ENCODE results near the gene SLC18A2.
"Not testable (repeated sequence)": the region's sequence is repeated elsewhere in the genome, so short reads cannot be mapped to it uniquely, and the experiment has no call there.

SLC18A2 gene

DNA sequence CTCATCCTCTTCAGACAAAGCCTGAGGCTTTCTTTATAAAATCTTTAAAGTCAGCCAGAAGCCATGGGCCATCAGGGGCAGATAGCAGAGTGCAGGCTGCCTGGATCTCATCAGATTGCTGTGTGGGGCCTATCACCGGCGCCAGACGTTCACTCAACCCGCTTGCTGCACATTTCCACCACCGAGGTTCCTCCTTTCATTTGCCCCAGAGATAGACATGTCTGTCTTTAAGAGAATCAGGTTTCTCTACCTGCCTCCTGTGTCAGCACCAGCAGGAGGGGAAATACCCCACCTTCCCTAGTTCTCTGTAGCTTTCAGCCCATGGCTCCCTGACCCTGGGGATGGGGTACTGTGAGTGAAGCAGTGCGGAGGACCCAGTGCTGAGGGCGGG, 22.0 kb downstream of the SLC18A2 start:
- DNase-seq (ENCODE audit: low read depth): no peak

DNA sequence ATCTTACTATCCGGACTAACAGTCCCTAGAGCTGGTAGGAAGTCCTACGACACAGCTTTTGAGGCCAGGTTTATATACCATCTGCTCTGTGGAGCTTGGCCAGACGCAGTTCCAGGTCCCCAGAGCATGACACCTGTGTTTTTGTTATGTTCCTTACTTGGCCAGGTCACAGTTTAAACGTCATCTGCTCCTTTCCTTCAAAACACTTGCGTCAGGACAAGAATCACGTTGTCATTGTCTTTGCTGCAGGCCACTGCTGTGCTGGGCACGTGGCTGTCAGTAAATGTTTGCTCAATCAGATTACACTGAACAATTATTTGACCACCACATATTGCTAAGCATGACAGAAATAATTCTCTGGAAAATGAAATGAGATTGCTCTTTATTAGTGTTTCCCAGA, 23.9 kb downstream of the SLC18A2 start:
- DNase-seq (ENCODE audit: low read depth): no peak

DNA sequence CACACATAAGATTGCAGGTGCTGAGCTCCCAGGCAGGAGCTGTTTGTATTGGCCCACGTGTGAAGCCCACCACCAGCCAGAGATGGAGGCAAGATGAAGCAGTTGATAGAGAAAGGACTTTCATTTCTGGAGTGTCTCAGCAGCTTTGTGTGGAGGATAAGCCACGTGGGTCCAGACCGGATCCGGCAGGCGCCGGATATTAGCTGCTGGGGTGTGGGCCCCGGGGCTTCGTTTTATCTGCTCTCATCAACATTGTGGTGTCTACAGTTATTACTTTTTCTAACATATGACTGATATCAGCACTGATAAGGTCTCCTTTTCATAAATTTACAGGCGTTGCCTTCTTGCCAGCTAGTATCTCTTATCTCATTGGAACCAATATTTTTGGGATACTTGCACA, 25.5 kb downstream of the SLC18A2 start:
- no peak for DNase-seq (ENCODE audit: low read depth)

DNA sequence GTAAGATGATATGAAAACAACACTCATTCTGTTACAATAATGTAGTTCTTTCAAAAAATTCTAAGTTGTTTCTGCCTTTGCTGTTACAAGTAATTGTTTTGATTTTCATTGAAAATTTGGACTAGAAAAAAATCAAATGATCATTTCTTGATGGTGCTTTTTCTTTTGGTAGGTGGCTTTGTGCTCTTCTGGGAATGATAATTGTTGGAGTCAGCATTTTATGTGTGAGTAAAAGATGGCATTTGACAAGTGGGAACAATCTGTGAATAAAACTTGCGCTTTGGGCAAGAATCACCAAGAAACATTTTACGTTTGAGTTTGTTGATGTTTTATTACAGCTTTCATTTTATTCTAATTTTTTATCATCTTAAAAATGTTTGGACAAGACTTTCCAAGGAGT, 25.9 kb downstream of the SLC18A2 start:
- DNase-seq (ENCODE audit: low read depth): no peak

GRCh38 chr10:117268258-117268657, 27.3 kb downstream of the SLC18A2 start:
- no peak for DNase-seq (ENCODE audit: low read depth)

- DNase-seq (ENCODE audit: low read depth): no peak
These were observed 28.0 kb downstream of the SLC18A2 start for GRCh38 chr10:117268907-117269306.

DNA sequence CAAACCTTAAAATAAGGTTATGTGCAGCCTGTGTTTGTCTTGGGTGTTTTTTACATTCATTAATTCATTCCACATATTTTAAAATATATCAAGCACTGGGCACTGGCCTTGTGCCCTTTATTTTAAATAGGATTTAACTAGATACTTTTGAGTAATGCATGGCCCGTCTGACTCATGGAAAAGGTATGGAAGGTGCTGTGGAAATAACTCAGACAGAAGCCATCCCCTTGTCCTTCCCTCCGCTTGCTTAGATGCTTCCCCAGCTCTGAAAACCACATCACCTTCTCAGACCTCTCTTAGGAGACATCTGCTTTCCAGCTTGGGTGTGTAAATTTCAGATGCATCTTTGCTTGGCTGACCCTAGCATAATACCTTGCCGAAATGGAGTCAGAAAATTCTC, 30.5 kb downstream of the SLC18A2 start:
- DNase-seq (ENCODE audit: low read depth): no peak

DNA sequence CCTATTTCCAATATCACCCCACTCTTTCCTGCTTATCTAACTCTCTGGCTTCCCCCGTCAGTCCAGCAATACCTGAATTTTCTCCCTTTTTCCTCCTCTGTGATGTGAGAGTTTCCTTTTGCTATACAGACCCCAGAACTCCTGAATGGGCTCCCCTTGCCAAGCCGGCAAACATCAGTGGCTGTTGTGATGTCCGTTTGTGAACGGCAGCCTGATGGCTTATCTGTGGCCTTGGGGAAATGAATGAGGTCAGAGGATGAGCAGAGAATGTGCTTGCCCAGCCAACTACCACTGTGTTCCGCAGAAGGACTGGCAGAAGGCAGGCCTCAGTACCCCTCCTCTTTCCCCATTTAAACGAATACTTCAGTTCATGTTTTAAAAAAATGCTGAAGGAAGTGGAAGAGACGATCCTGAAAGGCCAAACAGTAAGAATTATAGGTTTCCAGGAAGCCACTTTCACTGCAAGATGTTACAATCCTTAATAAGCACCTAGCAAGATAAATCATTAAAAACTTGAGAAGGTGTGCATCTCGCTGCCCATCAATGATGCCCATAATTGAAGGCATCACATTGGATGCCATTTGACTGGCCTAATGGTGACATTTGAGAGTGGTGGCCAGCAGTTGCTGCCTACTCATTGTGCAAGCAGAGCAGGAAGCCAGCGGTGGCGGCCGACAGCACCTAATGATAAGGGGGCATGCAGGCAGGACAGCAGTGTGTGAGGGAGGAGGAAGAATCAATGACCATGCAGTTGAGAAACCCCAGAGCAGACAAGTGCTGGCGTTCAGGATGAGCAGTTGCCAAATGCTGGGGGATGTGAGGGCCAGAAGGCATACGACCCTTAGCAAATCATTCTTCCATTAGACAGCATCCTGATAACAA, 31.5 kb downstream of the SLC18A2 start:
- no peak for DNase-seq (ENCODE audit: low read depth)

- no peak for DNase-seq (ENCODE audit: low read depth)
These were observed 33.1 kb downstream of the SLC18A2 start for GRCh38 chr10:117273980-117274379.

- no peak for DNase-seq (ENCODE audit: low read depth)
These were observed 33.6 kb downstream of the SLC18A2 start for GRCh38 chr10:117274509-117274908.

GRCh38 chr10:117275121-117275520, 34.2 kb downstream of the SLC18A2 start:
- DNase-seq (ENCODE audit: low read depth): no peak

DNA sequence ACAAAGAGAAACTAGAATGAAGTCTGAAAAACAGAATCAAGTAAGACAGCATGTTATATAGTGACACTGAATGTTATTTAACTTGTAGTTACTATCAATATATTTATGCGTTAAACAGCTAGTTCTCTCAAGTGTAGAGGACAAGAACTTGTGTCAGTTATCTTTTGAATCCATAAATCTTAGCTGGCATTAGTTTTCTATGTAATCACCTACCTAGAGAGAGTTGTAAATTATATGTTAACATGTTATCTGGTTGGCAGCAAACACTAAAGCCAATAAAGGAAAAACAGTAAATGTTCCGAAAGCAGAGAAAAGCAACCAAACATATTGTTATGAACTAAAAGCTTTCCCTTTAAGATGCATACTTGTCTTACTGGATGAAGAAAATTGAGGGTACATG, 36.8 kb downstream of the SLC18A2 start:
- DNase-seq (ENCODE audit: low read depth): no peak

DNA sequence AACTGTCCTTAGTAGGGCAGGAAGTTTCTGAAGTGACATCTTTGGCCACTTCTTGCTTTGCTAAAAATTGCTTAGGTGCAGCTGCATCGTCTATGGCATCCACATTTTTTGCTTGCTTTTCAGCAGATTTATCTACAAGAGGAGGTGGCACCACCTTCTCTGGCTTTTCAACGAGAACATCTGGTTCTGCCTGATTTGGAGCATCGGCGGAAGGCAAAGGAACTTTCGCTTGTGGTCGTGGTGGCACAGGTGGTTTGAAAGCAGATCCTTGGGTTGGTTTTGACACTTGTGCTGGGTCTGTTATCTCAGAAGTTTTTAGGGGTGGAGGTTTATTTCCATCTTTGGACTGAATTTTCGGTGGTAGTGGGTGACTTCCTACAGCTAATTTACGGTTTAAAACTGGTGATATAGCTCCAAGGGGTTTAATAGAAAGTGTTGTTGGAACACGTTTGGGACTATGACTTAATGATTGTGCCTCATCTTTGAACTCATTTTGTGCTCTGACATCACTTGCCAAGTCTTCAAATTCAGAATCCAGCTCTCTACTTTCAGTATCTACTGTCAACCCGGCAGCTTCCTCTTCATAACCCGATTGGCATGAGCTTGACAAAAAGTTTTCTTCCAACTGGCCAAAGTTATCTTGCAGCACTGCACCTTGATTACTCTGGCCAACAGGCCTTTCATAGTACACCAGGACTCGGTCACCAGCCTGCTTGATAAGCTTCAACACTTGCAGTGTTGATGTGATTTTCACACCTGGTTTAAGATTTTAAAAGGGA, 44.0 kb downstream of the SLC18A2 start:
- DNase-seq (ENCODE audit: low read depth): no peak

- DNase-seq (ENCODE audit: low read depth): not testable (repeated sequence)
These were observed 50.0 kb downstream of the SLC18A2 start for GRCh38 chr10:117290872-117291271.

- DNase-seq (ENCODE audit: low read depth): no peak
These were observed 53.2 kb downstream of the SLC18A2 start for GRCh38 chr10:117294039-117294645.

GRCh38 chr10:117294735-117295134, 53.8 kb downstream of the SLC18A2 start:
- no peak for DNase-seq (ENCODE audit: low read depth)

DNA sequence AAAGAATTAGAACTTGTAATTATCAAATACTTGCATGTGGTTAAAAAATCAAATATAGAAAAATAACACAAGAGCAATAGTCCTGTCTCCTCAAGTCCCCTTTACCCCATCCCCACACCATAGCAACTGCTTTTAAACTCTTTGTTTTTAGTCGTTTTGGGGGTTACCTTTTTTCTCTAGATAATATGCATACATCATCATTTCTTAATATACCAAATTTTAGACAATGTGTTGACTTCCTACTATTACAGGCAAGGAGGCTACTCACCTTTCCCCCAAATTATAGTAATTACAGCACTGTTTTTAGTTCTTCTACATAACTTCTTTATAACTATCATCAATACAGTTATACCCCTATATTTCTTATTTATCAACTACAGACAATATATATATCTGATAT, 57.3 kb downstream of the SLC18A2 start:
- no peak for DNase-seq (ENCODE audit: low read depth)

DNA sequence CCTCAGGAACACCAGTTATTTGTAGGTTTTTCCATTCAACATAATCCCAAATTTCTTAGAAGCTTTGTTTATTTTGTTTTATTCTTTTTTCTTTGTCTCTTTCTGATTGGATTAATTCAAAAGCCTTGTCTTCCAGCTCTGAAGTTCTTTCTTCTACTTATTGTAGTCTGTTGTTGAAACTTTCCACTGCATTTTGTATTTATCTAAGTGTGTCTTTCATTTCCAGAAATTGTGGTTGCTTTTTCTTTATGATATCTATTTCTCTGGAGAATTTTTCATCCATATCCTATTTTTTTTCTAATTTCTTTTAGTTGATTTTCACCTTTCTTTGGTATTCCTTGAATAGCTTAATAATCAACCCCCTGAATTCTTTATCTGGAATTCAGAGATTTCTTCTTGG, 58.5 kb downstream of the SLC18A2 start:
- DNase-seq (ENCODE audit: low read depth): no peak

DNA sequence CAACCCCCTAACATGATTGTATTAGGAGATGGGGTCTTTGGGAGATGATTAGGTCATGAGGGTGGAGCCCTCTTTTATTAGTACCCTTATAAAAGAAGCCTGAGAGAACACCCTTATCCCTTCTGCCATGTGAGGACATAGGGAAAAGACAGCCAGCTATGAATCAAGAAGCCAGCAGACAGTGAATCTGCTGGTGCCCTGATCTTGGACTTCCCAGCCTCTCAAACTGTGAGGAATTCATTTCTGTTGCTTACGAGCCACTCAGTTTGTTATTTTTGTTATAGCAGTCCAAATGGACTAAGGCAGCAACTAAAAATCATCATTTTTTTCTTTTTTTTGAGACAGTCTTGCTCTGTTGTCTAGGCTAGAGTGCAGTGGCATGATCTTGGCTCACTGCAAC, 59.8 kb downstream of the SLC18A2 start:
- no peak for DNase-seq (ENCODE audit: low read depth)

- DNase-seq (ENCODE audit: low read depth): not testable (repeated sequence)
These were observed 62.5 kb downstream of the SLC18A2 start for GRCh38 chr10:117303451-117303850.

- no peak for DNase-seq (ENCODE audit: low read depth)
These were observed 65.8 kb downstream of the SLC18A2 start for GRCh38 chr10:117306674-117307073.

- DNase-seq (ENCODE audit: low read depth): no peak
These were observed 70.3 kb downstream of the SLC18A2 start for GRCh38 chr10:117311261-117311660.

GRCh38 chr10:117312430-117312829, 71.5 kb downstream of the SLC18A2 start:
- DNase-seq (ENCODE audit: low read depth): no peak

Measured in activated T-helper 9 cell treated with anti-CD3 and anti-CD28 coated beads, Interleukin-2, amount 50 U/mL, for 16 hours (primary cell).